ENCODE results near the gene TLE3. TPM values are rescaled to one million over a fixed set of nuclear protein-coding genes. Genes with fewer than 3 reads are reported as not detected.

The TLE3 gene
- total and polyA plus RNA-seq, 11 donors: 4.8 to 49.6 (median 16.4) TPM

GRCh38 chr15:70036585-70037291 lies 61.0 kb downstream of the TLE3 start:
- H3K36me3 ChIP-seq: no peaks in the 10 kb centered on the region
- no peaks in the 10 kb centered on the region for H3K9me3 ChIP-seq
- DNase-seq: peak in 1 of 5 donors; percentile 9
- H3K27me3 ChIP-seq: peaks cover 0 to 33% (median 12%) of the 10 kb centered on the region in 9 donors
- no peak for TF ChIP-seq POLR2A (IDR thresholded peaks at IDR 0.05)
- TF ChIP-seq, protein P1, sequence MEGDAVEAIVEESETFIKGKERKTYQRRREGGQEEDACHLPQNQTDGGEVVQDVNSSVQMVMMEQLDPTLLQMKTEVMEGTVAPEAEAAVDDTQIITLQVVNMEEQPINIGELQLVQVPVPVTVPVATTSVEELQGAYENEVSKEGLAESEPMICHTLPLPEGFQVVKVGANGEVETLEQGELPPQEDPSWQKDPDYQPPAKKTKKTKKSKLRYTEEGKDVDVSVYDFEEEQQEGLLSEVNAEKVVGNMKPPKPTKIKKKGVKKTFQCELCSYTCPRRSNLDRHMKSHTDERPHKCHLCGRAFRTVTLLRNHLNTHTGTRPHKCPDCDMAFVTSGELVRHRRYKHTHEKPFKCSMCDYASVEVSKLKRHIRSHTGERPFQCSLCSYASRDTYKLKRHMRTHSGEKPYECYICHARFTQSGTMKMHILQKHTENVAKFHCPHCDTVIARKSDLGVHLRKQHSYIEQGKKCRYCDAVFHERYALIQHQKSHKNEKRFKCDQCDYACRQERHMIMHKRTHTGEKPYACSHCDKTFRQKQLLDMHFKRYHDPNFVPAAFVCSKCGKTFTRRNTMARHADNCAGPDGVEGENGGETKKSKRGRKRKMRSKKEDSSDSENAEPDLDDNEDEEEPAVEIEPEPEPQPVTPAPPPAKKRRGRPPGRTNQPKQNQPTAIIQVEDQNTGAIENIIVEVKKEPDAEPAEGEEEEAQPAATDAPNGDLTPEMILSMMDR (IDR thresholded peaks at IDR 0.05): no peak
- WGBS, 4 donors: 77 to 94% (median 81%) methylated on average over 5 of the region's 5 CpGs
- intact Hi-C loops (cut with DNase I): no loop called here
- H3K4me3 ChIP-seq: no peak overlapping the region
- ATAC-seq: no peak
- no peak overlapping the region for H3K27ac ChIP-seq
- peaks cover 0 to 9% (median 0%) of the 10 kb centered on the region in 12 donors for H3K4me1 ChIP-seq

GRCh38 chr15:70035719-70036077 lies 62.0 kb downstream of the TLE3 start:
- ATAC-seq (peak in 1 of 4 donors; percentile 38), DNase-seq (no peak)
- 77 to 89% (median 78%) methylated on average over 6 of the region's 6 CpGs for WGBS, 4 donors
- Histone ChIP-seq H3K4me3 (no peak overlapping the region), H3K27me3 (peaks cover 0 to 39% (median 12%) of the 10 kb centered on the region in 9 donors), H3K27ac (no peak overlapping the region), H3K9me3 (no peaks in the 10 kb centered on the region), H3K4me1 (peaks cover 0 to 9% (median 0%) of the 10 kb centered on the region in 12 donors), H3K36me3 (no peaks in the 10 kb centered on the region)
- no peak for TF ChIP-seq POLR2A (IDR thresholded peaks at IDR 0.05)
- TF ChIP-seq, protein P1 (IDR thresholded peaks at IDR 0.05): no peak
- intact Hi-C loops (cut with DNase I): no loop called here

DNA sequence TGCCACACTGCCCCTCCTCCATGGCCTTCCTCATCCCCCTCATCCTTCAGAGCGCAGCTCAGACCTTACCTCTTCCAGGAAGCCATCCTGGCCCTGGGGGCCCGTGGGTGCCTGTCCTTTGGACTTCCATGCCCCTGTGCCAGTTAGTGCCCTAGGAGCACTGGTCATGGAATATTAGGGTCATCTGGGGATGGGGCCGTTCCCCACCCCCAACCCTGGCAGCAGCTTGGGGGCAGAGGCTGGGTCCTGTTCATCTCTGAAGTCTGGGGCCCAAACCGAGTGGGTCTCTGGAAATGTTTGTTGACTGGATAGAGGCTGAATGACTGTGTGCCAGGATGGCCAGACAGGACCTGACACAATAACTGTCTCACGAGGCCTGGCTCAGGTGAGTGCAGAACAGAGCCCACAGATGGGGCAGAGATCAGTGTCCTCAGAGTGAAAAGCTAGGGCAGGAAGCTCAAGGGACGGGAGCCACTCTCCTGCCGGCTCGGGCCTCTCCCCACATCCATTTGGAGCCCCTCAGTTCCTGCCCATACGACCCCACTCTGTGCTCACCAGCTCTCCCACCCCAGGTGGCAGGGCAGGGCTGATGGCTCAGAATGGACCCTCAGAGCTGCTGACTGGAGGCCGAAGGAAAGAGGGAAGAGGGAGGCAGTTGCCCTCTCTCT lies 62.5 kb downstream of the TLE3 start:
- intact Hi-C loops (cut with DNase I): no loop called here
- ATAC-seq: peak in 1 of 4 donors; percentile 11
- 77 to 87% (median 84%) methylated on average over 8 to 10 of the region's 10 CpGs for WGBS, 4 donors
- H3K36me3 ChIP-seq: no peaks in the 10 kb centered on the region
- H3K9me3 ChIP-seq: no peaks in the 10 kb centered on the region
- peaks cover 0 to 41% (median 12%) of the 10 kb centered on the region in 9 donors for H3K27me3 ChIP-seq
- no peak overlapping the region for H3K27ac ChIP-seq
- H3K4me3 ChIP-seq: no peak overlapping the region
- DNase-seq: no peak
- TF ChIP-seq, protein P1 (IDR thresholded peaks at IDR 0.05): no peak
- TF ChIP-seq POLR2A (IDR thresholded peaks at IDR 0.05): no peak
- peaks cover 0 to 9% (median 0%) of the 10 kb centered on the region in 12 donors for H3K4me1 ChIP-seq

DNA sequence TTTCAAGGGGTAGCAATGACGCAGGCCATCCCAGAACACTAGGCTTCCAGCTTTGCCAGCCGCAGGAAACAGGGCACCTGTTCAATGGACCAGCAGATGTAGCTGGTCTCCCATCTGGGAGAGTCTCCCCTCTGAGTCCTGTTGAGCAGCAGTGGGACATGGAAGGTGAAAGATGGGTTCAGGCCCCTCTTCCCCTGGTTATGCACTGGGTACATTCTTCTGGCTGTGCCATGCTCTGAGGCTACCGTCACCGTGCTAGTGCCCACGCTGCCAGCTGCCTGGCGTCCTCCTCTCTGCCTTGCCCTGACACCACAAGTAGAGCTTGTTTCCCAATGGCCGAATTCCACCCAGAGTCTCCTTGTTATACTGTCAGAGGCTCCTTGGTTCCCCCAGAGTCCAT lies 63.1 kb downstream of the TLE3 start:
- DNase-seq: no peak
- peaks cover 0 to 43% (median 12%) of the 10 kb centered on the region in 9 donors for H3K27me3 ChIP-seq
- TF ChIP-seq POLR2A (IDR thresholded peaks at IDR 0.05): no peak
- TF ChIP-seq, protein P1 (IDR thresholded peaks at IDR 0.05): no peak
- no peaks in the 10 kb centered on the region for H3K9me3 ChIP-seq
- ATAC-seq: no peak
- no peaks in the 10 kb centered on the region for H3K36me3 ChIP-seq
- no peak overlapping the region for H3K4me3 ChIP-seq
- peaks cover 0 to 9% (median 0%) of the 10 kb centered on the region in 12 donors for H3K4me1 ChIP-seq
- no peak overlapping the region for H3K27ac ChIP-seq
- intact Hi-C loops (cut with DNase I): no loop called here
- WGBS, 4 donors: 94 to 99% (median 97%) methylated on average over 7 of the region's 7 CpGs
